ENCODE results near the gene G6PC3. TPM values are rescaled to one million over a fixed set of nuclear protein-coding genes. Genes with fewer than 3 reads are reported as not detected.

G6PC3 gene
- total RNA-seq, 1 donor from 2014 or later = 23.6 TPM

DNA sequence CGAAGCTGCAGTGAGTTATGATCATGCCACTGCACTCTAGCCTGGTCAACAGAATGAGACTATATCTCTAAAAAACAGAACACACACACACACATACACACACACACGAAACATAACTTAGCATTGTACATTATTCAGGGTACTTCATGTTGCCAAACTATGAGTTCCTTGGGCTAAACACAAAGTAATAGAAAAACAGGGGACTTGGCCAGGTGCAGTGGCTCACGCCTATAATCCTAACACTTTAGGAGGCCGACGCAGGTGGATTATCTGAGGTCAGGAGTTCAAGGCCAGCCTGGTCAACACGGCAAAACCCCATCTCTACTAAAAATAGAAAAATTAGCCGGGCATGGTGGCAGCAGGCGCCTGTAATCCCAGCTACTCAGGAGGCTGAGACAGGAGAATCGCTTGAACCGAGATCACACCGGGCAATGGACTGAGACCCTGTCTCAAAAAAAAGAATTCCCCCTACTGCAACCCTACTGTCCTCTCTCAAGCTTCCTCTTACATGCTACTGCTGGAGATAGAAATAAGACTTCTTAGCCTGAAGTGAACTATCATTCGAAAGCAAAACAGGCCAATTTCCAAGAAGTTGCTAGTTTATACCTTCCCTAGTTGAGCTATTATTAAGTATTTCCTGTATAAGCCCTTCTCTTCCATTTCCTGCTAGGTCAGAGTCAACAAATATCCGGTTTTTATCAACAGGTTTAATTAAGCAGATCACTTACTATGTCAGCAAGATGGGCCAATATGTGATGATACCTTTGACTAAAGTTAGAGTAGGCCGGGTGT is 11.2 kb upstream of the G6PC3 start:
- no peak for DNase-seq (ENCODE audit: low read depth in 2 of 2)

DNA sequence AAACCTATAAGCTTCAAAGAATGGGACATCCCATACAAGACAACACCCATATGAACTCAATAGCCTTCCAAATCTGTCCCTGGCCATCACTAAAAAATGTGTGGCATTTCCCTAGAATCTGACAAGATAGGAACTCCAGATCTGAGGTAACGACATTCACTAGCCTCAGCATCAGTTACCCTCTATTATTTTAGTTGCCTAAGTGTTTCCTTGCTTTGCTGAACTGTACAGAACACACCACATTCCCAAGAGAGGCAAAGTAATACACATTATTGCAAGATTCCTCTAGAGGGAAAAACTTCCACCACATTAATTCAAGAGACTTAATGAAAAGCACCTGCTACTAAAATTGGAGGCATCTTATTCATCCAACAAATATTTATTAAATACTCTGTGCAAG is 9.1 kb upstream of the G6PC3 start:
- DNase-seq (ENCODE audit: low read depth in 2 of 2) = no peak

DNA sequence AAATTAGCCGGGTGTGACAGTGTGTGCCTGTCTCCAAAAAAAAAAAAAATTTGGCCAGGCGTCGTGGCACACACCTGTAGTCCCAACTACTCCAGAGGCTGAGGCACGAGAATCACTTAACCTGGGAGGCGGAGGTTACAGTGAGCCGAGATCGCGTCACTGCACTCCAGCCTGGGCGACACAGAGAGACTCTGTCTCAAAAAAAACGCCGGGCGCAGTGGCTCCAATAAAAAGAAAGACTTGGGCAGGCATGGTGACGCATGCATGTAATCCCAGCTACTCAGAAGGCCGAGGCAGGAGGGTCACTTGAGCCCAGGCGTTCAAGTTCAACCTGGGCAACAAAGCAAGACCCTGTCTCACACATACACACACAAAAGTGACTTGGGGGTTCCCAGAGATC is 7.7 kb upstream of the G6PC3 start:
- DNase-seq (ENCODE audit: low read depth in 2 of 2) = no peak

DNA sequence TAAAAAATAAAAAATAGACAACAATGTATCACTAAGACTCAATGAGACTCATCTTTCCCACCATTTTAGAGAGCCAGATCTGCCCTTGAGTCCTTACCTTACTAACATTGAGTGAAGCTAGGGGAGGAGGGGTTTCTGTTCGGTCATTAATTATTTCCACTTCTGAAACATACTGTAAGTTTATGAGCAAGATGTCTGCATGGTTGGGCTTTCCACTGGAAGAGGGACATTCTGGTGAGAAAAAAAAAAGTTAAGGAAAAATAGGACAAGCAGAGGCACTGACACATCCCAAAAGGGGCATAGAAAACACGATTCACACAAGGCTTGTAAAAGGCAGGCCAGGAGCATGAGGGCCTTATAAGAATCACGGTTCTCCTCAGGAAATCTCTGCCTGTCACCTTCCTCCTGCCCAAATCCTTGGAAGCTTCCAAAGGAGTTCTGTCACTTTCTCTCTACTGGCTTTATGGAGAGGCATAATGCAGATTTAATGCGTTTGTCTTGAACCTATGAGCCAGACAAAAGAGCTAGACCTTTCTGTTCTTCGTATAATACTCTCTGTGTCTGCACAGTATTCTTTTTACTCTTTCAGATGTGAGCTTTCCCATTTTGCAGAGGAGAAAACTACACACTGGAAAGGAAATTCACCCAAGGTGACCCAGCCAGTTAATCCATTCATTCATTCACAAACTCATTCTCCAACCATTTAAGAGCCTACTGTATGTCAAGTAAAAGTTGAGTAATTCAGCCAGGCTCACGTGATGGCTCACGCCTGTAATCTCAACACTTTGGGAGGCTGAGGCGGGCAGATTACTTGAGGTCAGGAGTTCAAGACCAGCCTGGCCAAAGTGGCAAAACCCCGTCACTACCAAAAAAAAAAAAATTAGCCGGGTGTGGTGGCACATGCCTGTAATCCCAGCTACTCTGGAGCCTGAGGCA is 6.6 kb upstream of the G6PC3 start:
- no peak for DNase-seq (ENCODE audit: low read depth in 2 of 2)

DNA sequence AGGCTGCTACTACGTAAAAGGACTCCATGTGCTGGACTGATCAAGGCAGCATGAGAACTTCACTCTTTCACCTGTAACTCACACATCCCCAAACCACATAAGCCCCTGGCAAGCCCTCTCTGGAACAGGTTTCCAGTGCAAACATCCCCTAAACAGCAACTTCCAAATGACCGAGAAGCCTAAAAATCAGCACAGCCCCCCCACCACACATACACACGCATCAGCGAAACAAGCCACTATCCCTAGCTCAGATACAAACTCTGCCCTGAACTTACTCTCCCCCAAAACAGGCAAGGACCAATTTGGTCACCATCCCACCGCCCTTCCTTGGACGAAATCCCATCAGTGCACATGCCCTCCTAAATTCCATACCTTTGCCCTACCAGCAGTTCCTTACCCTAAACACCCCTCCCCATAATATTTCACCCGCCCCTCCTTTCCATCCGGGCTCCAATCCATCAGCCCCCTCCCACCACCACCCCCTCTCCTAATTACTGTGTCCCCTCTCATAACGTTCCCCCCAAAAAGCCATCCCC is 4.8 kb upstream of the G6PC3 start:
- peak in 1 of 2 donors; percentile 9 for DNase-seq (ENCODE audit: low read depth in 2 of 2)

DNA sequence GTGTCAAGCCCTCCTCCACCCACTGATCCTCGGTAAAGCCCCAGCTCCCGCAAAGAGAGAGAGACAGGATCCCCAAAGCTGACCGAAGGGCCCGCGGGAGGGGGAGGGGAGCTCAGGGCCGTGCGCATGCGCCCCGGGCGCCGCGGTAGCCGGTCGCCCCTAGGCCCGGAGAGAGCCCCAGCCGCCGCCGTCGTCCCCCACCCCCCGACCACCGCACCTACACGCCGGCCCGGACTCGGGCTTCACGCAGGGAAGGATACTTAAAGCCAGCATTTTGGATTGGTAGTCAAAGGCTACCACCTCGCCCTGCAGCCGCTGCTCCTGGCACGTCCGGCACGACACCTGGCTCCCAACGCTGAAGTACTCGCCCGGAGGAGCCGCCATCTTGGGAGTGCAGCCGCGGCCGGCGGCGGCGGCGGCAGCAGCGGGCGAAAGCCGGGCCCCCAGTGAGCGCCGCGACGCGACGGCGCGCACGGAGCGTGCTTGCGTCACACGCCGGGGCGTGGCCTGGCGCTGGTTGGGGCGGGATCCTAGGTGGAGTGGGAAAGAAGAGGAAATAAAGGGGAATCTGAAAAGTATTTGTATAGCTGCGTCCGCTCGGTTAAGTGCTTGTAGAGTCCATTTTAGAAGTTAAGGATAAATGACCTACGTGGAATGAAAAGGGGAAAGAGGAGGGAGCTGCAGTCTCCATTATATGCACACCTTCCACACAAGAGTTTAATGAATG is 4.2 kb upstream of the G6PC3 start, which contains the start of gene LSM12:
Gene LSM12, minus strand, starts transcription at position 468 of the 727 bp plus-strand sequence. Its CDS starts 84 bp downstream, at position 384.
- DNase-seq (ENCODE audit: low read depth in 2 of 2) = peak; percentile 81 to 92

DNA sequence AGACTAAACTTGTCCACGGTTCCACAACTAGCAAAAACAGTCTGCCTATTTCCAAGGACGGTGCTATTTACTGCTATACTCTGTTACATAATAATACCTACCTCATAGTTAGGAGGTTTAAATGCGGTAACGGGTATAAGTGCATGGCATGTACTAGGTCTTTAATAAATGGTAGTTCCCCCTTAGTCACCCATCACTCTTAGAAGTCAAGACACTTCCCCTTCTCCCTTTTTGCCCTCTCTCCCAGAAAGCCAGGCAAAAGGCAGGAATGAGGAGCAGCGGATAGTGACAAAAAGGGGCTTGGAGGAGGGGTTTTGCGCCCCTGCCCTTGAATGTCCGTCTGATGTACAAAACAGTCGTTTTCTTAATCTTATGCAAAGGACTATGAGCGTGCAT is 3.0 kb upstream of the G6PC3 start:
- DNase-seq (ENCODE audit: low read depth in 2 of 2) = no peak

DNA sequence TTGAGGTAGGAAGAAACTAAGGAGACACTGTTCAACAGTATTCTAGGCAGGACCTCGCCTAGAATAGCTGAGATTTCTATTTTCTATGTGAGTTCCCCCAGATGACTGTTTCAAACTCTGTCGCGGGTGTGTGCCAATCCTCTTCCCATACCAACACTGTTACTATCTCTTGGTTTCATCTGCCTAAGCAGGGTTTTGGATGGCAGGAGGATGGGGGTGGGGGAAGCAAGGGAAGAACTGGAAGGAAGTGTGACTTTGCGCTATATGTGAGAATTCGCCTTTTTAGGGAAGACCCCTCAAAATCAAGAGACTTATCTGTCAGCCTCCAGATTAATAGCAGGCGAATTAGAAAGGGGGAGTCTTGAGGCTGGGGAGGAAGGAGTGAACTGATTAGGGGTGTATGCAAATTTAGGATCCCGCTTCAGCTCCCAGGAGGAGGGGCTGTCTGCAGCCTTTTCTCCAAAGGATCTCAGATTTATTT is 521 bp upstream of the G6PC3 start:
- DNase-seq (ENCODE audit: low read depth in 2 of 2) = no peak

DNA sequence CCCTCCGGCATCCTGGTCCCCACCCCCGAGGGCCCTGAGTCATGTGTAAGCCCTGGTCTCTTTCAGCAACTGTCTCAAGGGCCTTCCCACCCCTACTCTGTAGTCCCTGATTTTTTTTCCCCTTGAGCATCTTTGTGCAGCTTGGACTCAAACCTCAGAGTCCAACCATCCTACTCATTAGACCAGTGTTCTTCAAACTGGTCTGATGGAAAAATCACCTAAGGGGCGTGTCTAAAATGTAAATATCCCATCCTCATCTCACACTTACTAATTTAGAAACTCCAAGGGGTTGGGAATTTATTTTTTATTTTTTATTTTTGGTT is 624 bp downstream of the G6PC3 start:
- no peak for DNase-seq (ENCODE audit: low read depth in 2 of 2)

DNA sequence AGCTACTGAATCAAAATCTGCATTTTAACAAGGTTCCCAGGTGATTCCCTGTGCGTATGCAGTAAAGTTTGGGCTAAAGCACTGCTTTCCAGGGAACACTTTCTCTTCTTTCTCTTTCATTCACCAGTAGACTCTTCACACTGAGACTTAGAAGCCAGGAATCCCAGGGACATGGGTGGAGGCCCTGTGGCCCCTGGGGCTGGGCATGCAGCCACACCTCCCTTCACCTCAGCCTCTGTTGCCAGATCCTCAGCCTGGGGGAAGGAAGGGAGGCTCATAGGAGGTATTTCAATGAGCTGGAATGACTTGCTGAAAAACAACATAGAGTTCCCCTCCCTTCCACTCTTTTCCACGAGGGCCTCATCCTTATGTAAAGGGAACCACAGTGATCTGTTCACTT is 1.2 kb downstream of the G6PC3 start:
- DNase-seq (ENCODE audit: low read depth in 2 of 2) = no peak

DNA sequence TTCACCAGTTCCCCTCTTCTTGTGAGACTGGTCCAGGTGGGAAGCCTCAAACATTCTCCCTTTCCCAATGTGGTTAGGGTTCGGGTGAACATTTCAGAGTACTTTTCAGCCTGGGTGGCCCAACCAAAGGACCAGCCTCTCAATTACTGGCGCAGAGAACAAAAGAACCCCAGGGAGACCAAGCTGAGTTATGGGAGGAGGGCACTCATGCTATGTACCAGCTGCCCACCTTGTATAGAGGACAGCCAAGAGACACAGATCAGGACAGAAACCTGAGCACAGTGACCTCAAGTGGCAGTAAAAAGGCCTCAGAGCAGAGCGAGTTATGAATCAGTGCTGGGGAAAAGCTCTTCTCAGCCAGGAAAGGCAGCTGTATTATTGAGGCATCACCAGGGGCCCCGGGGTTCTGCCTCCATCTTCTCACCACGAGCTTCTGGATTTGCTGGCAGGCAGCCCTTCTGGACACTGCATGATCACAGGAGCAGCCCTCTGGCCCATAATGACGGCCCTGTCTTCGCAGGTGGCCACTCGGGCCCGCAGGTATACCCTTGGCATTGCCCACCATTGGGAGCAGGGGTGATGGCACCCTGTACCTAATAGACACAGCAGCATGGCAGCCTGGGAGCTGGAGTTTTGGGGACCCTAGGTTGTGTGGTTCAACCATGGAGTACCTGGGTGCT is 3.8 kb downstream of the G6PC3 start:
- DNase-seq (ENCODE audit: low read depth in 2 of 2) = no peak

DNA sequence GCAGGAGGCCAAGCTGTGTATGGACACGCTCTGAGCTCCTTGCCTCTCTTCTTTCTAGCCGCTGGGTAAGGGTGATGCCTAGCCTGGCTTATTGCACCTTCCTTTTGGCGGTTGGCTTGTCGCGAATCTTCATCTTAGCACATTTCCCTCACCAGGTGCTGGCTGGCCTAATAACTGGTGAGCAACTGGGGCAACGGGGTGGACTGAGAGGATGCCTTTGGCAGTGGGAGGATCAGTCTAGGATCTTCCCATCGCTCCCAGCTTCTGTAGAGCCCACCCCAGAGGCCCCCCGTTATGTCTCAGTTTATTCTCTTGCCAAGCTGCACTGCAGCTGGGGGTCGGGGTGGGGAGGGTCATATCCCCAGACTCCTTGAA is 4.4 kb downstream of the G6PC3 start:
- DNase-seq (ENCODE audit: low read depth in 2 of 2) = no peak

DNA sequence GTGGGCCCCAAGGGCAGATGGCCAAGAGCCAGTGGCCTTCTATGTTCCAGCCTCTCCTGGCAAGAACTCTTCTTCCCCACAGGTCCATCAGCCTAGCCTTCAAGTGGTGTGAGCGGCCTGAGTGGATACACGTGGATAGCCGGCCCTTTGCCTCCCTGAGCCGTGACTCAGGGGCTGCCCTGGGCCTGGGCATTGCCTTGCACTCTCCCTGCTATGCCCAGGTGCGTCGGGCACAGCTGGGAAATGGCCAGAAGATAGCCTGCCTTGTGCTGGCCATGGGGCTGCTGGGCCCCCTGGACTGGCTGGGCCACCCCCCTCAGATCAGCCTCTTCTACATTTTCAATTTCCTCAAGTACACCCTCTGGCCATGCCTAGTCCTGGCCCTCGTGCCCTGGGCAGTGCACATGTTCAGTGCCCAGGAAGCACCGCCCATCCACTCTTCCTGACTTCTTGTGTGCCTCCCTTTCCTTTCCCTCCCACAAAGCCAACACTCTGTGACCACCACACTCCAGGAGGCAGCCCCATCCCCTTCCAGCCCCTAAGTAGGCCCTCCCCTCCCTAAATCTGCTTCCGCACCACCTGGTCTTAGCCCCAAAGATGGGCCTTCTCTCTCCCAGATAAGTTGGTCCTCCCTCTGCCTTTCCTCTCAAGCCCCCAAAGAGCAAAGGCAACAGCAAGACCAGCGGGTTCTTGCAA is 5.2 kb downstream of the G6PC3 start:
- no peak for DNase-seq (ENCODE audit: low read depth in 2 of 2)

DNA sequence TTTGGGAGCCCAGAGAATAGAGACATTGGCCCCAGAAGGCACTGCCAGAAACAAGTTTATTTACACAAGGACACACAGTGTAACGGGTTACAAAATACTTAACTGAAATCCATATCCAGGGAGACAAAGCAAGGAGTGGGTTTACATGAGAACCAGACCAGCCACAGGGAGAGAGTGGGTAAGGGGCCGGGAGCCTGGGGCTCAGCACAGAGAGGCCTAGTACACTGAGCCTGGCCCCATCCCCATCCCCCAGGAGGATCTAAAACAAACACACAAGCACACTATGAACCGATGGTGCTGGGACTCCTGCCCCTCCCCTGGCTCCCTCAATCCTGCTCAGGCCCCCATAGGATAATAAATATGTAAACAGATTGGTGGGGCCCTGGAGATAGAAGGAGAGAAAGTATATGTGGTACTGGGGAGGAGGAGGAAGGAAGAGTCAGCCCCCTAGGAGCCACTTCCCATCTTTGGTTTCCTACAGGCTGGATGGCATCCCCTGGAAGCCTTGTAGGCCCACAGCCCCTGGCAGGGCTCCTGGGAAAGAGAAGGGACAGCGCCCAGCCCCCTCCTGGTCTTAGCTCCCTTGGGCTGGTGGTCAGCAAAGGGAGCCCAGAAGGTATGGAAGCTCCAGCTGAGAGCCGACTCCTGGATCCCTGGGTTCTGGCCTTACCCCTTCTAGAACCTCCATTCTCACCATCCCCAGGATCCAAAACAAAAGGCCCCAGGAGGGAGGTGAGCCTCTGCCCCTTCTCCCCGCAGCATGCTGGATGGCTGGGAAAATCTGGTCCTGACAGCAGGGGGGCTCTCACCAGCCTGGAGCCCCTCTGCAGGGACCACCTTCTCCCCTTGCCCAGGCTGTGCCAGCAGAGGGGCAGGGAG is 6.4 kb downstream of the G6PC3 start:
- DNase-seq (ENCODE audit: low read depth in 2 of 2) = no peak

DNA sequence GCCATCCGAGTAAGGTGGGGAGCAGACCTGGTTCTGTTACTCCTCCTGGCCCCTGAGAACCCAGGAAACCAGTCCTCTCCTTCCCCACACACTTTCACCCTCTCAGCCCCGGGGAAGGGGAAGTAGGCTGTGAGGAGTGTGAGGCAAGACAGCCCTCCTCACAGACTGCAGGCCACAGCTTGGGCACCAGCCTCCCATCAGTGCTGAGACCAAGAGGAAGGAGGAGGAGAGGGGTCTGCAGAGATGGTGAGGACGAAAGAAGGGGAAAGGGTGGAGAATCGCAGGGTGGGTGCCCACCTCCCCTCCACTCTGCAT is 7.0 kb downstream of the G6PC3 start:
- DNase-seq (ENCODE audit: low read depth in 2 of 2) = no peak

DNA sequence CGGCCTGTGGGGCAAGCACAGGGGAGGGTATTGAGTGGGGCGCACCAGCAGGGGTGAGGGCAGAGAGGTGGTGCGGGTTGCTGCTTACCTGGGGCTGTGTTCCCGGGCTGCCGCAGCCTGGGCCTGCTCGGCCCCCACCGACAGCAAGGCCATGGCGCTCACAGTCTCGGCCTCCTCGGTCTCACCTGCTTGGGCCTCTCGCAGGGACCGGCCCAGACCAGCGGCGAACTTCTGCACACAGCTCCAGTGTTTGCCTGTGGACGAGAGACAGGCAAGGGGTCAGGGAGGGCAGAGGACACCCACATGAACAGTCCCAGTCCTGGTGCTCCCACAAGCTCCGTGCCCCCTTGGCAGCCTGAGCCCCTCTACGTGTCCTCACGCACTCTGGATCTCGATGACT is 7.9 kb downstream of the G6PC3 start:
- no peak for DNase-seq (ENCODE audit: low read depth in 2 of 2)

DNA sequence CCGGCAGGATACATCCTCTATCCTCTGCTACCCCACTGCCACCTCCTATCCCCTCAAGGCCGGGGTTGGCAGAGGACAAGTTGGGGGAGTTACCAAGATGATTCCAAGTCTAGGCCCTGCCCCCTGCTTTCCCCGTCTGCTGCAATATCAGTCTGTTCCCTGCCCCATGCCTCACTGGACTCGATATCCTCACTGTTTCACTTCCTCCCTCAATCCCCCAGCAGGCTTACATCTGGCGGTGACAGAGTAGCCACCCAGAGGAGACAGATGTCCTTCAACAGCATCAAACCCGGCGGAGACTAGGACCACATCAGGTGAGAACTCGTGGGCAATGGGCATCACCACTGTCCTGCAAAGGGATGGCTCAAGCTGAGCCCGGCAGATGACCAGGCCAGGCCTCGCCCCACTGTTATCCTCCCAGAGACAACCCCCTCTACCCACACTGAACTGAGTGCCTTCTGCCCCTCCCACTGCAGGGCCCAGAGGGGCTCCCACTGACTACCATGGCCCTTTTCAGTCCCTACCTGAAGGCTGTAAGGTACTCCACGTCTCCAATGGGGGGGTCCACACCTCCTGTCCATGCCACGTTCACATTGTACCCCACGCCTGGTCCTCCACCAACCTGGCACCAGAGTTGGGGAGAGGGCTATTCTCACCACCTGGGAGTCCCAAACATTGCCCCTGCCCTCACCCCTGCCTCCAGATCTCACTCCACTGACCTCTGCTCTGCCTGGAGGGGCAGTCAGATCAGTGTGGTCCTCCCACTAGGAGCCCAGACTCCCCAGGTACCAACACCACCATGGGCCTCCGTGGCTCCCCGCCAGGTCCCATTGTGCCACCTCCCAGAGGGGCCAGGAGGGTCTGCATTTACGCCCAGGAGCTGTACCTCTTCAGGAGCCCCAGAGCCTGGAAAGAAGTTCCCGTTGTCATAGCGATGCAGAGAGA is 9.6 kb downstream of the G6PC3 start:
- DNase-seq (ENCODE audit: low read depth in 2 of 2) = no peak

DNA sequence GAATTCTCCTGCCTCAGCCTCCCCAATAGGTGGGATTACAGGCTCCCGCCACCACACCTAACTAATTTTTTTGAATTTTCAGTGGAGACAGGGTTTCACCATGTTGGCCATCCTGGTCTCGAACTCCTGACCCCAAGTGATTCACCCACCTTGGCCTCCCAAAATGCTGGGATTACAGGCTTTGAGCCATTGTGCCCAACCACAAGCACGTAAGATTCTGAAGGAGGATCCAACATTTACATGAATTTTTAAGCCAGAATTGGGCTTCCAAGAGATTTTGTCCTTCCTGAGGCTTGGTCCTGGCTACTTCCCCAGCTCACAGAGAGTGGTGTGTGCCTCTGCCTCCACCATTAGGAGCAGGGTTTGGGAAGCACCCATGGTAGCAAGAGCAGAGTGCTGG is 11.1 kb downstream of the G6PC3 start:
- no peak for DNase-seq (ENCODE audit: low read depth in 2 of 2)
